Muscle of leg (tissue), 11 donors: ENCODE results near the gene CDYL. TPM values are rescaled to one million over a fixed set of nuclear protein-coding genes. Genes with fewer than 3 reads are reported as not detected.

Source experiments
- DNase-seq: peaks from one replicate; pipeline ENCODE4 v3.0.0; 2013
- H3K27ac ChIP-seq: one replicate; pipeline ENCODE4 v1.5.1; 2013; ENCODE audit warnings: mild to moderate bottlenecking, low read length, control low read depth
- H3K27me3 ChIP-seq: one replicate; pipeline ENCODE4 v1.6.1; 2013; ENCODE audit warnings: low read length; ENCODE audit not compliant: control insufficient read depth, insufficient read depth
- H3K36me3 ChIP-seq: one replicate; pipeline ENCODE4 v1.6.1; 2013; ENCODE audit warnings: low read length; ENCODE audit not compliant: control insufficient read depth, insufficient read depth
- H3K4me1 ChIP-seq: one replicate; pipeline ENCODE4 v1.6.1; 2013; ENCODE audit warnings: low read length; ENCODE audit not compliant: control insufficient read depth, insufficient read depth
- H3K4me3 ChIP-seq: one replicate; pipeline ENCODE4 v1.5.1; 2013; ENCODE audit warnings: low read length, control low read depth
- H3K9me3 ChIP-seq: replicated peaks from 2 replicates; pipeline ENCODE4 v1.6.1; 2013; ENCODE audit warnings: low read depth, low read length; ENCODE audit not compliant: control insufficient read depth
- WGBS: methylation state at CpG from one replicate; pipeline ENCODE4 v1.1.5; 2013; ENCODE audit warnings: missing lambda C conversion rate; ENCODE audit not compliant: insufficient coverage; 5-methylcytosine and 5-hydroxymethylcytosine counted together
- polyA plus RNA-seq, 8 donors: library from polyadenylated mRNA; unstranded; fragments of 120-200 nt; gene quantifications; one replicate each; pipeline versions ENCODE4 v1.2.1 to v1.2.3, GENCODE V29; 2013; ENCODE audit warnings: inconsistent platforms in 1 of 8, low replicate concordance in 1 of 8; ENCODE audit not compliant: insufficient read length in 8 of 8, insufficient read depth in 1 of 8
- total RNA-seq: library from RNA; stranded (reverse); fragments of 120-200 nt; gene quantifications from one replicate; pipeline ENCODE4 v1.2.4, GENCODE V29; 2013

CDYL gene
- total and polyA plus RNA-seq, 9 donors, result 15.6 to 75.3 (median 19.9) TPM

DNA sequence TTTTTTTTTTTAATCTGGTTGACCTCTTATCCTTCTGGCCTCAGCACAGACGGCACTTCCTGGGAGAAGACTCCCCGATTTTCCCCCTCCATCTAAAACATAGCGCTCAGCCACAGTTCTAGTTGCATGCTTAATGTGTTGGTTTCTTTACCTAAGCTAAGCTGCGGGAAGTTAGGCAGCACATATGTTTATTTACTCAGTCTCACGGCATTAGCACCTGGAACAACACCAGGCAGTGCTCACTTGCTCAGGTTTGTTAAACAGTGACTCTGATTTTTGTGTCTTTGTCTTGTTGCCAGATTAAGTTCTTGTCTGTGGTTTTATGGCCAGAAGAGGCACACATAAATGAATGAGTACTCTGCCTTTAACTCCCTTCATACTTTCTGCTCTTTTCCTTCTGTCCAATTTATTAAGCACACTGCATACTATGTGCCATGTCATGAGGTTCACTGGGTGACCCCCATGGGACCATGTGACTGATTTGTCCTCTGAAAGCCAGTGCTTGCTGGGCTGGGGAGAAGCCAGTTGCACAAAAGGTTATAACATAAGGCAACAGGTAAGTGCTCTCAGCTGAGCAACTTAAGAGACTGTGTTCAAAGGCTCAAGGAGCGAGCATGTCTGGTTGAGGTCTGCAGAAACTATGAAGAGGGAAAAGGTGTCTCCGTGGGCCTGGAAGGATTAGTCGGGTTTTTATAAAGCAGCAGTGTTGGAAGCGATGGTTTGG, 134.0 kb downstream of the CDYL start:
- H3K4me1 ChIP-seq, result peaks cover 20% of the 10 kb centered on the region
- no peaks in the 10 kb centered on the region for H3K27me3 ChIP-seq
- WGBS, result 78% methylated on average over 4 of the region's 9 CpGs
- no peak overlapping the region for H3K4me3 ChIP-seq
- no peak for DNase-seq
- H3K27ac ChIP-seq, result no peak overlapping the region
- H3K9me3 ChIP-seq, result no peaks in the 10 kb centered on the region
- peaks cover 18% of the 10 kb centered on the region for H3K36me3 ChIP-seq

- no CpG with 5 or more reads among the region's 5 CpGs for WGBS
- Histone ChIP-seq H3K36me3 (peaks cover 13% of the 10 kb centered on the region), H3K9me3 (no peaks in the 10 kb centered on the region), H3K27me3 (no peaks in the 10 kb centered on the region), H3K4me3 (no peak overlapping the region), H3K27ac (no peak overlapping the region), H3K4me1 (peaks cover 15% of the 10 kb centered on the region)
- DNase-seq, result no peak
These were observed 136.4 kb downstream of the CDYL start for GRCh38 chr6:4912559-4912958.

DNA sequence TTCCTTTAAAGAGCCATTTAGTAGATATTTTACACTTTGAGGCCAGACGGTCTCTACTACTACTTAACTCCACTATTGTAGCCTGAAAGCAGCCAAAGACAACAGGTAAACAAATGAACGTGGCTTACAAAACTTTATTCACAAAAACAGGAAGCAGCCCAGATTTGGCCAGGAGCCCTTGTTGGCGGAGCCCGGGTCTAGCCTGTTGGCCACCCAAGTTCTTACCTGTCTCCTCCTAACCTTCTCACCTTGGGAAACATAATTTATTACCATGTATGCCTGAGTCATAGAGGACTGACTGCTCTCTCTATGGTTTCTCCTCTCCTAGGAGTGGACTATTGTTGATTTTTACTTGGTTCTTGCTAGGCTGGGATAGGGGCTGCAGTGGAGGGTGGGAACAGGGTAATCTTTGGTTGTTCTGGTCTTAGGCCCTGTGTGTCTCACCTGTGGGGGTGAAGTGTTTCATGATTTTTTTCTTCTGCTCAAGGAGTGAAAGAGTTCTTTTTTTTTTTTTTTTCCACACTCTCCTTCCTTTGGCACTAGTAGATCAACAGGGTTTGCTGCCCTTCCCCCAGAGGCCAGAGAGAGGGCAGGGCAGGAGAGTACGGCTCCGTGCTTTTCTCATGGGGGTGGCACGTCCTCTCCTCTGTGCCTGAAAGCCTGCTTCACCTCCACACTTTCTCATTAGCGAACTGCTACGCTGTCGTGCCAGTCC, 137.7 kb downstream of the CDYL start:
- Histone ChIP-seq H3K27me3 (no peaks in the 10 kb centered on the region), H3K9me3 (no peaks in the 10 kb centered on the region), H3K4me1 (peaks cover 15% of the 10 kb centered on the region), H3K36me3 (peaks cover 7% of the 10 kb centered on the region), H3K27ac (no peak overlapping the region), H3K4me3 (no peak overlapping the region)
- no peak for DNase-seq
- 38% methylated on average over 8 of the region's 10 CpGs for WGBS

DNA sequence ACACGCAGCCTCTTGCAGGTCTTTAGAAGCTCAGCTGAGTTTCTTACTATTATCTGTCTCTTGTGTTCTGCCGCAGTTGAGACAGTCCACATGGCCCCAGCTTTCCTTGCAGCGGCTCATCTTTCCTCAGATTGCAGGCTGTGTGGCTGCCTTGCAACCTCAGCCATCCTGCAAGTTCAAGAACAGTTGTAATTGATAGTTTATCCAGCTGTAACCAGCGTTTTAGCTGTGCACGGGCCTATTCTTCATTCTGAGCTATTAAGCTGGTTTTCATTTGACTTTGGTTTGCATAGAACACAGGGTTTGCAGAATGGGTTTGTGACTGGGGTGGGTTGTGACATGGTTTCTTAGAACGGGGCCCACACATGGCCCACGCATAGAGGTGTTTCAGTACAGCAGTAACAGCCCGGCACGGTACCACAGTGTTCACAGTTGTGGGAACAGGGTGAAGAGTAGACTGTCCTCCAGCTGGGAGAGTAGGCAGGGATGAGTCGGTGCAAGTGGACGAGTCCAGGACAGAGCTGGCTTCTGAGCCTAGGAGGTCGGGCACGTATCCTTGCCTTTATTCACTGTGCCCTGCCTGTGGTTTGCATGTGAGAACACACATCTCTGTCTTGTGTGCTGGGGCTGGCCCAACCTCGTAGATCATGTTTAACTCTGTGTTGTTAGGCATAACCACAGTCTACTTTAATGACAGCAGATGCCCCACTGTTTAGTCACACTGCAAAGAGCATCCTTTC, 138.4 kb downstream of the CDYL start:
- no peaks in the 10 kb centered on the region for H3K27me3 ChIP-seq
- H3K4me1 ChIP-seq, result peaks cover 15% of the 10 kb centered on the region
- H3K36me3 ChIP-seq, result peaks cover 3% of the 10 kb centered on the region
- H3K4me3 ChIP-seq, result no peak overlapping the region
- peak; percentile 46 for DNase-seq
- WGBS, result 33% methylated on average over 9 of the region's 14 CpGs
- H3K27ac ChIP-seq, result no peak overlapping the region
- no peaks in the 10 kb centered on the region for H3K9me3 ChIP-seq

- Histone ChIP-seq H3K27me3 (no peaks in the 10 kb centered on the region), H3K36me3 (no peaks in the 10 kb centered on the region), H3K27ac (no peak overlapping the region), H3K9me3 (no peaks in the 10 kb centered on the region), H3K4me1 (peaks cover 15% of the 10 kb centered on the region), H3K4me3 (no peak overlapping the region)
- no peak for DNase-seq
- no CpG with 5 or more reads among the region's 5 CpGs for WGBS
These were observed 140.9 kb downstream of the CDYL start for GRCh38 chr6:4916954-4917561.

DNA sequence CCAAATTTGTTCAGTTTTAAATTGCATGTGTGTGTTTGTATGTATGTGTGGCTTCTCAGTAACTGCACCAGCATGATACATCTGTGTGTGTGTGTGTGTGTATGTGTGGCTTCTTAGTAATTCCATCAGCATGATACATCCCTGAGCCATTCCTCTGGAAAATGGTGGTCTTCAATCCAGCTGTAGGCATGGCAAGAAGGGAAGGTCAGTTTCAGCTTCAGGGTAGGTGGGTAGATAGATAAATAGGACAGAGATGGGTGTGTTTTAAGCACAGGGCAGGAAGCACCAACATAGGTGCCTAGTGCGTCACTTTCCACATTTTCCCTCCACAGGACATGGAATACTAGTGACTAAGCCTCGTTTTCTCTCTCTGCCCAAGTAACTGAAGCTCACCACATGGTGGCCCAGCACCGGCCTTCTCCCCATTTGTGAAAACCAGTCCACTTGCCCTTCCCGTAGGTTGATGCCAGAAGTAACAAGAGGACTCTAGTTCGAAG, 144.8 kb downstream of the CDYL start:
- H3K27me3 ChIP-seq, result no peaks in the 10 kb centered on the region
- WGBS, result 81% methylated on average over 3 of the region's 5 CpGs
- no peaks in the 10 kb centered on the region for H3K36me3 ChIP-seq

DNA sequence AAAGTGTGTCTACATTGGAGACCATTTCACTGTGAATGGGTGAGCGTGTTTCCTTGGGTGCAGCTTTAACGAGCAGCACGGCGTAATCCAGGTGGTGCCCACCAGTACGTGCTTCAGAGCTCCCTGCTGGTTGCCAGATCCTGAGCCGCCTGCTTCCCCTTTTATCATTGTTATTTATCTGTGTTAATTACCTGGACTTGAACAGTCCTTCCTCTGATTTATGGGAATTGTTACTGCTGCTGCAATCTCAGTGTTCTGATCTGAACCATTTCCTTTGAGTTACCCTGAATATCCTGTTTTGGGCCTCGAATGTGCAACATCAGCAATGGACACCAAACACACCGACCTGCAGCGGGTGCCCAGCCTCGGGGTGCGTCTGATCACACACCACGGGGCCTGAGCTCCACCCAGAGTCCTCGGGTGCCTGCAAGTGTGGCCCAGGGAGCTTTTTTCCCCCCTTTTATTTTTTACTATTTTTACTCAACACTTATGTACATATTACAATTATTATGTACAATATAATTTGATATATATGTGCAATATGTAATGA, 146.4 kb downstream of the CDYL start:
- DNase-seq, result no peak
- 100% methylated on average over 1 of the region's 13 CpGs for WGBS
- H3K4me1 ChIP-seq, result peaks cover 2% of the 10 kb centered on the region
- H3K4me3 ChIP-seq, result no peak overlapping the region
- peak overlapping the region; percentile 13 for H3K27ac ChIP-seq
- H3K9me3 ChIP-seq, result no peaks in the 10 kb centered on the region
- H3K36me3 ChIP-seq, result no peaks in the 10 kb centered on the region
- no peaks in the 10 kb centered on the region for H3K27me3 ChIP-seq

More for the DNA sequence above, 144.8 kb downstream of the CDYL start:
- Histone ChIP-seq H3K4me1 (peaks cover 2% of the 10 kb centered on the region), H3K9me3 (no peaks in the 10 kb centered on the region), H3K4me3 (no peak overlapping the region), H3K27ac (no peak overlapping the region)
- no peak for DNase-seq

DNA sequence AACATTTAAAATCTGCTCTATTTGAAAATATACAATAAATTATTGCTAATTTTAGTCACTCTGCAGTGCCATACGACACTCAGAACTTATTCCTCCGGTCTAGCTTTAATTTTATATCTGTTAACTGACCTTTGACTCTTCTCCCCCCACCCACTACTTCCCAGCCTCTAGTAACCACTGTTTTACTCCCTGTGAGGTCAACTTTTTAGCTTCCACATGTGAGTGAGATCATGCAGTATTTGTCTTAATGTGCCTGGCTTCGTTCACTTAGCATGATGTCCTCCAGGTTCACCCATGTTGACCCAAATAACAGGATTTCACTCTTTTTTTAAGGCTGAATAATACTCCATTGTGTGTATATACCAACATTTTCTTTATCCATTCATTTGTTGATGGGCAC, 146.9 kb downstream of the CDYL start:
- H3K36me3 ChIP-seq, result no peaks in the 10 kb centered on the region
- no peak overlapping the region for H3K4me3 ChIP-seq
- no peaks in the 10 kb centered on the region for H3K27me3 ChIP-seq
- DNase-seq, result no peak
- peaks cover 2% of the 10 kb centered on the region for H3K4me1 ChIP-seq
- H3K9me3 ChIP-seq, result no peaks in the 10 kb centered on the region
- WGBS, result 90% methylated on average over 2 of the region's 3 CpGs
- H3K27ac ChIP-seq, result no peak overlapping the region

DNA sequence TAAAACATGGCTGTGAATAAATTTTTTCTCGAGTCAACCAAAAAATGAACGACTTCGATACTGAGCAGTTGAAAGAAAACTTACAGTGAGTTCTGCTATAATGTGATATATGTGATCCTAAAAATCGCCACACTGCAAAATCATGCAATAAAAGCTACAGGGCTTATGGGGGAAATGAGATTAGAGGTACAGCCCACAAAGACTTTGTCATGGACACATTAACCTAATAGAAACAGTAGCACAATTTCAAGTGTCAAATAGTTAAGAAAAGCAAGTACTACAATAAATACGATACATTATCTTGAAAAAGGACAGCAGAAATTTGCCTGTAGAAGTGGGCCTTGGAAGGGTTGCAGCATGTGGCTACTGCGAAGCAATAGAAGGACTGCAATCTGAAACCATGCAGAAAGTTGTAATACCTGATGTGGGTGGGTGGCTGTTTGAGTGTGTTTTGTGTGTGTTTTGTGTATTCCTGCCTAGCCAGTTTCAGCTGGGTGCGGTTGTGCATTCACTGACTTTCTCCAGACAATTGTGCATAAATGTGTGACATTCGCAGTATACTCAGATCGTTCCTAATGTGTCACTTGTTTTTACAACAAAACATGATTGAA, 148.6 kb downstream of the CDYL start:
- DNase-seq, result no peak
- H3K4me1 ChIP-seq, result peaks cover 2% of the 10 kb centered on the region
- 79% methylated on average over 2 of the region's 9 CpGs for WGBS
- no peaks in the 10 kb centered on the region for H3K36me3 ChIP-seq
- H3K4me3 ChIP-seq, result no peak overlapping the region
- no peaks in the 10 kb centered on the region for H3K27me3 ChIP-seq
- no peak overlapping the region for H3K27ac ChIP-seq
- no peaks in the 10 kb centered on the region for H3K9me3 ChIP-seq
